ENCODE measurements around the gene TPPP2. TPM values are rescaled to one million over a fixed set of nuclear protein-coding genes. Genes with fewer than 3 reads are reported as not detected.
"Not testable (repeated sequence)": the region's sequence is repeated elsewhere in the genome, so short reads cannot be mapped to it uniquely, and the experiment has no call there.

The TPPP2 gene
- total RNA-seq, 2 donors from 2014 or later, result 0.94 TPM; not detected in 1

DNA sequence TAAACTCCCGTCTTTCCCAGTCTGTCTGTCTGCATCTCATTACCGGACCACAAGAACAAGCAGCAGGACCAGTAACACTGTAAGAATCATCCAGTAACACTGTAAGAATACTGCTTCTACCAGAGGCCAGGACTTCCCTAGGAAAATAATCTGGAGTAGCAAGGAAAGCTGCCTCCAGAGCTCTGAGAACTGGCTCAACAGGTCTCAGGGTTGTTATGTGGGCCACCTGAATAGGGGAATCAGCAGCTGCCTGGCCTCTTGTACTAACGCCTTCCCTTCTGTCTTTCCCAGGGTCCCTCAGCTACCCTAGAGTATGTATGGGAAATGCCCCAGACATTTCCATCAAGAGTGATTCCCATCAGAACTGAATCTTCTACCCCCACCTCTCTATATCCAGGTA lies 31.9 kb upstream of the TPPP2 start:
- Histone ChIP-seq H3K4me3 (no peak overlapping the region), H3K27me3 (no peaks in the 10 kb centered on the region), H3K36me3 (peaks cover 11% of the 10 kb centered on the region), H3K9me3 (no peaks in the 10 kb centered on the region), H3K9ac (ENCODE audit: low read depth in 2 of 2, low read length in 2 of 2) (peak overlapping the region in 1 of 2 donors; percentile 43), H3K27ac (peak overlapping the region; percentile 21), H3K4me1 (peaks cover 5% of the 10 kb centered on the region)
- DNase-seq, result peak; percentile 54
- intact Hi-C loops (cut with DNase I), result no loop called here
- TF ChIP-seq, protein P1, sequence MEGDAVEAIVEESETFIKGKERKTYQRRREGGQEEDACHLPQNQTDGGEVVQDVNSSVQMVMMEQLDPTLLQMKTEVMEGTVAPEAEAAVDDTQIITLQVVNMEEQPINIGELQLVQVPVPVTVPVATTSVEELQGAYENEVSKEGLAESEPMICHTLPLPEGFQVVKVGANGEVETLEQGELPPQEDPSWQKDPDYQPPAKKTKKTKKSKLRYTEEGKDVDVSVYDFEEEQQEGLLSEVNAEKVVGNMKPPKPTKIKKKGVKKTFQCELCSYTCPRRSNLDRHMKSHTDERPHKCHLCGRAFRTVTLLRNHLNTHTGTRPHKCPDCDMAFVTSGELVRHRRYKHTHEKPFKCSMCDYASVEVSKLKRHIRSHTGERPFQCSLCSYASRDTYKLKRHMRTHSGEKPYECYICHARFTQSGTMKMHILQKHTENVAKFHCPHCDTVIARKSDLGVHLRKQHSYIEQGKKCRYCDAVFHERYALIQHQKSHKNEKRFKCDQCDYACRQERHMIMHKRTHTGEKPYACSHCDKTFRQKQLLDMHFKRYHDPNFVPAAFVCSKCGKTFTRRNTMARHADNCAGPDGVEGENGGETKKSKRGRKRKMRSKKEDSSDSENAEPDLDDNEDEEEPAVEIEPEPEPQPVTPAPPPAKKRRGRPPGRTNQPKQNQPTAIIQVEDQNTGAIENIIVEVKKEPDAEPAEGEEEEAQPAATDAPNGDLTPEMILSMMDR (IDR thresholded peaks at IDR 0.05), result no peak

DNA sequence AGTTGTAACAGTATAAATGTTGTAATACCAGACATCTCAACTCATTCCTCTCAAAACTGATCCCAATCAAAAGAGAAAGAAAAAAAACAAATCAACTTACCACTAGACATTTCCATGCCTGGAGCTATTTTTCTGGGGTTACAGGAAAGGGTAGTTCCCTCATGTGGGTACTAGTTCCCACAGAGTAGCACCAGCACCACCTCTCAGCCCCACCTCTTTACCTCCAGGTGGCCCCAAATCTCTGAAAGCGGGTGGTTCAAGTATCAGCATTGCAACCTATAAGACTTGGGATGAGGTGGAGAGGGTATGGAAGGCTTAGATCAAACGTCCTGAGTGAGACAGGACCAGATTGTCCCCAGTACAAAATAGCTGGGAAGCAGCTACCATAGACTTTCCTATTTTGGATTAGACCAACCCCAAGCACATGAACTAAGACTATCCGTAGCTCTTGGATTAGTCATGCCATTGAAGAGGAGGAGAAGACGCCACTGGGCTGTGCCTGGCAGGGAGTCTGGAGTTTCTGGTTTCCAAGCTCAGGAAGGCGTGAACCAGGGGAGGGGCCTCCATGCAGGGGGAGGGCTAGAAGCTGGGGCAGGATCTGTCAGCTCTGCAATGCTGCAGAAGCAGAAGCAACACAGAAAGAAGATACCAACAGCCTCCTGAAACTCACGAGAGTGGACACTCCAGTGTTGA lies 31.2 kb upstream of the TPPP2 start, which contains the start of gene SLC39A2:
SLC39A2 (plus strand) TSS at position 620 of the 693 bp plus-strand sequence. CDS start 154 bp downstream, outside the sequence.
- peak; percentile 92 for DNase-seq
- peaks cover 11% of the 10 kb centered on the region for H3K36me3 ChIP-seq
- no peaks in the 10 kb centered on the region for H3K9me3 ChIP-seq
- H3K27me3 ChIP-seq, result no peaks in the 10 kb centered on the region
- peaks cover 5% of the 10 kb centered on the region for H3K4me1 ChIP-seq
- H3K4me3 ChIP-seq, result no peak within 1 kb of the TSS
- peak within 1 kb of the TSS in 1 of 2 donors; percentile 43 for H3K9ac ChIP-seq (ENCODE audit: low read depth in 2 of 2, low read length in 2 of 2)
- intact Hi-C loops (cut with DNase I), result no loop called here
- peak within 1 kb of the TSS; percentile 21 for H3K27ac ChIP-seq
- TF ChIP-seq, protein P1 (IDR thresholded peaks at IDR 0.05), result no peak

DNA sequence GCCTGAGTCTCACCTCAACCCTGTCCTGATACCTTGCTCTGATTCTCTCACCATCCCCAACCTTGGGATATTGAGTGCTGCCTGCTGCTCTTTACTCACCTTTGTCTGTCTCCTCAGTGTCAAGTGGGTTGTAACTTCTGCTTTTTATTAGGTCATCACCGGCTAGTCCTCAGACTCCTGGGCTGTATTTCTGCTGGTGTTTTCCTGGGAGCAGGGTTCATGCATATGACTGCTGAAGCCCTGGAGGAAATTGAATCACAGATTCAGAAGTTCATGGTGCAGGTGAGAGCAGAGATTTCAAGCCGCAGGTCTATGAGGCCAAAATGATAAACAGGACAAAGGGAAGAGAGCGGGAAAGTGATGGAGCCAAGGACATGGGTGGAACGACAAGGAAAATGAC lies 30.4 kb upstream of the TPPP2 start:
- TF ChIP-seq, protein P1 (IDR thresholded peaks at IDR 0.05), result no peak
- H3K27ac ChIP-seq, result no peak overlapping the region

DNA sequence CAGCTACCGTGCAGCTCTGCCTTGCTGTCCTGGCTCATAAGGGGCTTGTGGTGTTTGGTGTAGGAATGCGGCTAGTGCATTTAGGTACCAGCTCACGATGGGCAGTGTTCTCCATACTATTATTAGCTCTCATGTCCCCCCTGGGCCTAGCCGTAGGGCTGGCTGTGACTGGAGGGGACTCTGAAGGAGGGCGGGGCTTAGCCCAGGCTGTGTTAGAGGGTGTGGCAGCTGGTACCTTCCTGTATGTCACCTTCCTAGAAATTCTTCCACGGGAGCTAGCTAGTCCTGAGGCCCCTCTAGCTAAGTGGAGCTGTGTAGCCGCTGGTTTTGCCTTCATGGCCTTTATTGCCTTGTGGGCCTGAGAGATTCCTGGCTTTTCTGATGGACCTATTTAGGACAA lies 28.8 kb upstream of the TPPP2 start:
- peaks cover 4% of the 10 kb centered on the region for H3K4me1 ChIP-seq
- peak; percentile 60 for DNase-seq
- H3K9ac ChIP-seq (ENCODE audit: low read depth in 2 of 2, low read length in 2 of 2), result peak overlapping the region in 1 of 2 donors; percentile 48

More for the DNA sequence above, 30.4 kb upstream of the TPPP2 start:
- Histone ChIP-seq H3K4me3 (no peak overlapping the region), H3K9me3 (no peaks in the 10 kb centered on the region), H3K9ac (ENCODE audit: low read depth in 2 of 2, low read length in 2 of 2) (peak overlapping the region in 1 of 2 donors; percentile 43), H3K4me1 (peaks cover 5% of the 10 kb centered on the region), H3K27me3 (no peaks in the 10 kb centered on the region), H3K36me3 (peaks cover 7% of the 10 kb centered on the region)
- intact Hi-C loops (cut with DNase I), result no loop called here
- no peak for DNase-seq

DNA sequence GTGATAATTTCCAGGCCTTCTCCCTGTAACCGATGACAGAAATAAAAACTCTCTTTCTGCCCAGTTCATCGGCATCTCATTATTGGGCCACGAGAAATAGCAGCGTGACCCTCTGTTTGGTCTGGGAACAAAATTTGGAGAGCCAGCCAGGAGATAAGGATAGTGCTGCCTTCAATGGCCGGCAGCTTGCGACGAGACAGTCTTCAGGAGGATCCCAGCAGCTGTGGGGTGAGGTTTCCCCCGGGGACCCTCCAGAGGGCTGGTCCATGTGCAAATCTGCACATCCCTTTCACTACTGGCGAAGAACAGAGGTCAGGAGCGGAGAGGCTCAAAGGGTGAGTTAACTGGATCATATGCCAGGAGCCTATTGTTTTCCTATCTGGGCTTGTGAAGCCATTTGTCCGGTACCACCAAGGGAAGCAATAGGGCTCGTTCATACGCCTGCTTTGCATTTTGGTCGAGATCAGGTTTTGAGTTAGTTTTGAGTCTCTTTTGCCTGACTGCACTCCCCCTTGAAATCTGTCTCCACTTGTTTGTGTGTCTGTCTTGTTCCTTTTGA lies 26.1 kb upstream of the TPPP2 start:
- H3K27me3 ChIP-seq, result no peaks in the 10 kb centered on the region
- H3K4me1 ChIP-seq, result no peaks in the 10 kb centered on the region
- no peak overlapping the region for H3K4me3 ChIP-seq
- DNase-seq, result no peak
- no peak overlapping the region for H3K27ac ChIP-seq
- H3K9me3 ChIP-seq, result no peaks in the 10 kb centered on the region
- intact Hi-C loops (cut with DNase I), result no loop called here
- TF ChIP-seq, protein P1 (IDR thresholded peaks at IDR 0.05), result no peak
- H3K9ac ChIP-seq (ENCODE audit: low read depth in 2 of 2, low read length in 2 of 2), result peak overlapping the region in 1 of 2 donors; percentile 55
- H3K36me3 ChIP-seq, result no peaks in the 10 kb centered on the region

More for the DNA sequence above, 28.8 kb upstream of the TPPP2 start:
- Histone ChIP-seq H3K36me3 (no peaks in the 10 kb centered on the region), H3K27me3 (no peaks in the 10 kb centered on the region), H3K4me3 (no peak overlapping the region), H3K9me3 (no peaks in the 10 kb centered on the region), H3K27ac (no peak overlapping the region)
- TF ChIP-seq, protein P1 (IDR thresholded peaks at IDR 0.05), result no peak
- intact Hi-C loops (cut with DNase I), result no loop called here

DNA sequence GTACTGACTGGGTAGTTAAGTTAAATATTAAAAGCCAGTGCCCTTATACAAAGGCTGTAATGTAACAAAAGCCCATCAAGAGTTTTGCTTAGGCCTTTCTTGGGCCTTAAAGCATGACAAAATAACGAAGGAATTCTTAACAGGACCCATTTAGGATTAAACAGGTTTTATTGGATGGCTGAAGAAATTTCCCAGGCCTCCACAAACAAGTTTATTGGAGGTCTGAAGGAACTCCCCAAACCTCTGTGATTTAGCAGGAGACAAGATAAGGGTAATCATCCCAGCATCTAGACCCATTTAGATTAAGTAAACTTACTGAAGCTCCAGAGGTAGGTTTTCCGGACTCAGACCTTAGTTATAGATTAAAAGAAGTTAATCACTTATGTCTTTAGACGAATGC lies 20.3 kb upstream of the TPPP2 start:
- H3K27ac ChIP-seq; DNase-seq; H3K9me3 ChIP-seq; H3K36me3 ChIP-seq; H3K27me3 ChIP-seq; H3K9ac ChIP-seq (ENCODE audit: low read depth in 2 of 2, low read length in 2 of 2); intact Hi-C loops (cut with DNase I); H3K4me3 ChIP-seq; H3K4me1 ChIP-seq: not testable (repeated sequence)
